ENCODE results near the gene NRDC. TPM values are rescaled to one million over a fixed set of nuclear protein-coding genes. Genes with fewer than 3 reads are reported as not detected.

The NRDC gene
- polyA plus RNA-seq, 1 donor, result 134 TPM

DNA sequence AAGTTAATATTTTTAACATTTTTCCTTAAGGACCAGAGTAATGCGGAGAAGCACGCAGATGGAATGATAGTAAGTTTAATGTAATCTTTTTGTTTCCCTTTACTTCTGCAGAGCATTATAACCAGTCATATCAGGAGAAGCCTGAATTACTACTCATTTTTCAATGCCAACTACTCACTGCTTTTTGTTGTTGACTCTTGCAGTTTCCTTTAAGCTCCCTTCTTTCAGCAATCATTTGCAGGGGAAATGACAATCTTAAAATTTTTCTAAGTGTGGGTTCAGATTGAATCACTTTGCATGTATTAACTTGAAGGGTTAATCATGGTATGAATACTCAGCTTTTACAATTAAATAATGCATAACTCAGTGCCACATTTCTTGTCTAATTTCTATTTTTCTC, 122.2 kb downstream of the NRDC start:
- no peak for DNase-seq

DNA sequence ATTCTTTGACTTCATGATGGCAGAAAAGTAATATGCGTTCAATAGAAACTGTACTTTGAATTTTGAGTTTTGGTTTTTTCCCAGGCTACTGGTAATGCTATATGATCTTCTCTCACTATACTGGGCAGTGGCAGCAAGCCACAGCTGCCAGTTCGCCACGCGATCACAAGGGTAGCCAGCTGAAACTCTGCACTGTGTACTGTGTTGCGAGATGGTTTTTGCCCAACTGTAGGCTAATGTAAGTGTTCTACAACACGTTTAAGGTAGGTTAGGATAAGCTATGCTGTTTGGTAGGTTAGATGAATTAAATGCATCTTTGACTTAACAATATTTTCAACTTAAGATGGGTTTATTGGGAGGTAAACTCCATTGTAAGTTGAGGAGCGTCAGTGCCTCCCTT, 123.1 kb downstream of the NRDC start:
- no peak for DNase-seq

DNA sequence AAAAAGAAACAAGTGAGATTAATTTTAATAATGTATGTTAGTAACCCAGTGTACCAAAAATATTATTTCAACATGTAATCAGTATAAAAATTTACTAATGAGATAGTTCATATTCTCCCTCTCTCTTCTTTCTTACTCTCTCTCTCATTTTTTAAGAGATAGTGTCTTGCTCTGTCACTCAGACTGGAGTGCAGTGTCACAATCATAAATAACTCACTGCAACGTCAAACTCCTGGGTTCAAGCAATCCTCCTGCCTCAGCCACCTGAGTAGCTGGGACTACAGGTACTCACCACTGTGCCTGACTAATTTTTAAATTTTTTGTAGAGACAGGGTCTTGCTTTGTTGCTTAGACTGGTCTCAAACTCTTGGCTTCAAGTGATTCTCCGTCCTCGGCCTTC, 123.9 kb downstream of the NRDC start:
- no peak for DNase-seq

DNA sequence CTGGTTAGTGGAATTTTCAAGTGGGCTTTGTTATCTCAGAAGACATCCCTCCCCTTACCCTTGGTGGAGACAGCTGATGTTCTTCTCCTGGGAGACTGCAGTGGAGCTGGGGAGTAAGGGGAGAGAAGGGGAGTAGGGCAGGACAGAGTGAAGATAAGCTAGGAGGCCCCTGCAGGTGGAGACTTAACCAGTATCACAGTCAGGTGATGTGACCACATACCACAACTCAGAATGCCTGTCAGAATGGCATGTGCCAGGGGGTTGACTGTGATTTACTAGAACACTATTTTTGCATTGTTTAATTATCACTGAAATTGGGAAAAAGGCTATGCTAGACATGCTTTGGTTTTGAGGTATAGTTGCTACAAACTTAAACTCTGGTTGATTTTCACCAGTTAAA, 124.6 kb downstream of the NRDC start:
- DNase-seq, result no peak

DNA sequence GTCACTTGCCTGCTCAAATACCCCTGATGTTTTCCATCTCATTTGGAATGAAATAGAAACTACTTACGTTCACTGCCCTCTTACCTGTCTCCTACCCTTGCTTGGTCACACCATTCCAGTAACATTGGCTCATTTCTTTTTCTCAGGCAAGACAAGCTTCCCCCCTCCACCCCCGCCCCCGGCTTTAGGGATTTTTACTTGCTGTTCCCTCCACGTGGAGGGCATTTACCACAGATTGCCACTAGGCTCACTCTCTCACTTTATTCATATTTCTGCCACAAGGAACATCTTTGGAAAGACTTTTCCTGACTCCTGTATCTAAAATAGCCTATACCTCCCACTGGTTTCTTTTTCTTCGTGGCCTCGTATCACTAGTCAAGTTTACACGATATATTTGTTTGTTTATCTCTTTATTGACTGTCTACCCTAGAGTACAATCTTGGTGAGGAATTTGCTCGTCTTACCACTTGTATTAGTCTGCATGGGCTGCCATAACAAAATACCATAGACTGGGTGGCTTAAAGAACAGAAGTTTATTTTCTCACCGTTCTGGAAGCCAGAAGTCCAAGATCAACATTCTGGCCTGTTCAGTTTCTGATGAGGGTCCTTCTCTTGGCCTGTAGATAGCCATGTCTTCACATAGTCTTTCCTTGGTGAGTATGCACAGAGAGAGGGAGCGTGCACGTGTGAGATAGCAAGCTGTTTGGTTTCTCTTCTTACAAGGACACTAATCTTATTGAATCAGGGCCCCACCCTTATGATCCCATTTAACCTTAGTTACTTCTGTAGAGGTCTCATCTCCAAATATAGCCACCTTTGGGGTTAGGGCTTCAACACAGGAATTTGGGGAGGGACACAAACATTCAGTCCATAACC, 126.2 kb downstream of the NRDC start:
- DNase-seq, result no peak

DNA sequence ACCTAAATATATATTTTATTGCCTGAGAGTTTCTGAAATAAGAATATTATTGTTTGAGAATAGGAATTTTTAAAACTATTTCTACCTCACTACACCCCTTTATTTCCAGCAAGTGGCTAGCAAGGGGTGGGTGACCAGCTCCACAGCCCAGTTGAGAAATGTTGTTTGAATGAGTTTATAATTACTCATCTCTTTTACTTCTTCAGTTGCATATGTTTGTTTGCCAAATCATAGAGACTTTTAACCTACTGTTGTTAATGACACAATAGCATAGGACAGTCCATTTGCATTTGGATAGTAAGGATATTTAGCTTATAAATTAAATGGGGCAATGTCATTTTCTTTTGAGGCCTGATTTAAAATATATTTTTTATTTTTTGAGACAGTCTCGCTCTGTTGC, 127.8 kb downstream of the NRDC start:
- no peak for DNase-seq

DNA sequence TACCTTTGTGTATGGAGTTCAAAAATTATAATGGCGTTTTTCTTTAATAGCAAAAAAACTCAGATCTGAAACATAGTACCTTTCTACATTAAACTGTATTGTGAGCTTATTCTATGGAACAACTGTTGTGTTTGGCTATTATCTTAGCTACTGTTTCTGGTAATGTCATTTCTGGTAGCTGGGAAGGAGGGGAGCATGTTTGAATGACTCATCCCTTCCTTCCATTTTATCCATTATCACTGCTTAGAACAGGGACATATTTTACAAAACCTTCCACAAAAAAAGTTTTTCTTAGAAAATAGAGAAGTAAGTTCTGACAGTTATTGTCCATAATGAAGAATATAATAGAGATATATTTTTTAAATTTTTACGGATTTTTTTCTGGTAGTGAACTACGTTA, 128.3 kb downstream of the NRDC start:
- peak; percentile 26 for DNase-seq

DNA sequence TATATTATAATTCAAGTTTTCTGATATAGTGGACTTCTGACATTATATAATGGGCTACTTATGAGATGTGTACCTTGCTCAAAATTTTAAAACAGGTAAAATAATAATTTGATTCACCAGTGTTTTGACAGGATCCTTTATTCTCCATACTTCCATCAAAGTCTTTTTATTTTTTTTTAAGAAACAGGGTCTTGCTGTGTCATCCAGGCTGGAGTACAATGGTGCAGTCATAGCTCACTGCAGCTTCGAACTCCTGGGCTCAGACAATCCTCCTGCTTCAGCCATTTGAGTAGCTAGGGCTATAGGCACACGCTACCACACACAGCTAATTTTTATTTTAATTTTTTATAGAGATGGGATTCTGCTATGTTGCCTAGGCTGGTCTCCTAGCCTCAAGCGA, 129.4 kb downstream of the NRDC start:
- no peak for DNase-seq

DNA sequence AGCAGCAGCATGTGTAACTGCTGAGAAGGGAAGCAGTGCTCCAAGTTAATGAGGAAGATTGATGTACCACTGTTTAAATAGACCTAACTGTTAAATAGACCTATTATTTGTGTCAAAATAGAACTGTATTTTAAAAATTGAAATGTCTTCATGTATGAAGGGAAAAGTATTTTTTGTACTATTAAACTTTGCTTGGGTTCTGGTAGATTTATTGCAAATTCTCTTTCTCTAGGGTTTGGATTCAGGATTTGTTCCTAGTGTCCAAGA, 133.3 kb downstream of the NRDC start:
- no peak for DNase-seq

DNA sequence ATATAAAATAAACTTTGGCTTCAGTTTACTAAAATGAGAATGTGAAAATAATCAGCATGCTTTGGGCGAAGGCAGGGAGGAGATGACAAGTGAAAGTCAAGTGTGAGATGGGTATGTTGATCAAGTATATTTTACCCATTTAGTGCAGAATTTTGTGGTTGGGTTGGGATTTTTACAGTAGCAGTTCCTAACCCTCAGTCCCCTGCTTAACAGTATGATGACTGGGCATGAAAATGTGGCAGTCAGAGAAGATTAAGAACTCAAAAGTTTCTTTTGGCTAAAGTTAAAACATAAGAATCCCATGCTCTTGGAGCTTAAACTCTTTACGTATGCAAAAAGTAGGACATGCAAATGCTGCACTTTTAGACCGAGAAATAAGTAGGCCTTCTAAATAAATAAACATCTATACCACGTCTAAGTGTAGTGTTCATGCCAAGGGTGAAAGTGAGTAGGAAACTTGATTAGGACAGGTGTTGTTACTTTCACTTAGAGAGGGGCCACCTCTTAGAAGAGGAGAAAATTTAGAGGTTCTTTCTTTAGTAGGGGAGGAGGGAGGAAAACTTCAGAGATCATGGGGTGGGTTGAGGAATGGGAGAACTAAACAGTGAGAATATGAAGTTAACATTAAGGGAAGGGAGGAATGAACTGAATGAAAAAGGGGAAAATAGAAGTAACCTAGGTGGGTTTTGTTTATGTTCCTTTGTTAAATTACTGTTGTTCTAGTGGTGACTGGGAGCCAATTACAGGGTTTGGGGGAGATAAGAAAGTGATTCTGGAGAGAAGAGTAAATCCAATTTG, 133.8 kb downstream of the NRDC start:
- no peak for DNase-seq

DNA sequence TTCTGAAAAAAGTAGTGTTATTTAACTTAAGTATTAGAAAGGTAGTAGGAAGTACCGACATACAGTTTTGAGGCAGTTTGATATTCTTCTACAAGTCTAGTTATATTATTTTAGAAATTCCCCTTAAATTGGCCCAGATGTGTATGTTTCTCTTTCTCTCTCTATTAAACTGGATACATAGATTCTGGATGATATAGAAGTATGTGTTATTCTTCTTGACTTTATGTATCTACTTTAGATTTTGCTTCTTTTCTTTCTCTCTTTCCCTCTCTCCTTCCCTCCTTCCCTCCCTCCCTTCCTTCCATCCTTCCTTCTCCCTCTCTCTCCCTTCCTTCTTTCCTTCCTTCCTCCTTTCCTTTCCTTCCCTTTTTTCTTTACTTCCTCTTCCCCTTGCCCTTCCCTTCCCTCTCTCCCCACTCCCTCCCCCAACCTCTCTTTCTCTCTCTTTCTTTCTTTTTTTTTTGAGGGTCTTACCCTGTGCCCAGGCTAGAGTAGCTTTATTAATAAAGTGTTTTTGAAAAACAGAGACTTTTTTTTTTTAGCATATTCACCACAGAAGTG, 137.3 kb downstream of the NRDC start:
- DNase-seq, result no peak

DNA sequence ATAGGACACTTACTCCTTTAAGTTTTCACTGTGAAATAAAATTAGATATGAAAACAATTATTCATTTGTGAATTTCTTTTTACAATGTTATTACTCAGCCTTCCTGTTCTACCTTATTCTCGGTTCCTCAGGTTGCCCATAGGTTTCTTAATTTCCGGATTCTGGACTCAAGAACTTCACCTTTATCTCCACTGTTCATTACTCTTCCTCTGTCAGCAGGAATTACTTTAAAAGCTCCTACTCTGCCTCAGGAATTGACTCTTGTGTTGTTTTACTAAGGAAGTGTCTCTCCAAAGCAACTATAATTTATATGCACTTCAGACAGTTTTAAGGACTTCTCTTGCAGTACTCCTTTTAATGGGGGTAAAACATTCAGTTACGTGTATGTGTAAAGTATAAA, 137.9 kb downstream of the NRDC start:
- DNase-seq, result no peak

Other genes with a start within 250 kb of the NRDC start
- 0.21 TPM for gene RAB3B, start 112.0 kb upstream of the NRDC start, polyA plus RNA-seq (ENCODE audit: insufficient read length)
- gene KTI12, start 155.1 kb upstream of the NRDC start, polyA plus RNA-seq (ENCODE audit: insufficient read length), result 2.5 TPM
- 29.3 TPM for gene TXNDC12, start 176.5 kb upstream of the NRDC start, polyA plus RNA-seq (ENCODE audit: insufficient read length)
- 67.3 TPM for gene BTF3L4, start 177.6 kb upstream of the NRDC start, polyA plus RNA-seq (ENCODE audit: insufficient read length)